ENCODE data around the gene ZNF107. TPM values are rescaled to one million over a fixed set of nuclear protein-coding genes. Genes with fewer than 3 reads are reported as not detected.

Gene ZNF107
- total RNA-seq, 2 donors from 2014 or later = 9.0 to 9.7 TPM

- no peak overlapping the region for H3K27ac ChIP-seq
- H3K4me1 ChIP-seq (replicated peaks) = no peaks in the 10 kb centered on the region
- TF ChIP-seq POLR2A (IDR thresholded peaks at IDR 0.05) = no peak
- TF ChIP-seq CTCF (IDR thresholded peaks at IDR 0.05) = no peak
- no peak for TF ChIP-seq POLR2AphosphoS5 (IDR thresholded peaks at IDR 0.05)
- intact Hi-C loops (cut with DNase I) = no loop called here
- H3K36me3 ChIP-seq = no peaks in the 10 kb centered on the region
- DNase-seq (ENCODE audit: low spot score) = no peak
- no peak overlapping the region for H3K4me3 ChIP-seq
- no peaks in the 10 kb centered on the region for H3K9me3 ChIP-seq
- no peaks in the 10 kb centered on the region for H3K27me3 ChIP-seq (replicated peaks; ENCODE audit: insufficient read depth)
- 93% methylated on average over 4 of the region's 4 CpGs for WGBS
These were observed 23.9 kb upstream of the ZNF107 start for GRCh38 chr7:64642046-64642445.

- intact Hi-C loops (cut with DNase I) = no loop called here
- DNase-seq (ENCODE audit: low spot score) = no peak
- H3K9me3 ChIP-seq = no peaks in the 10 kb centered on the region
- no peak overlapping the region for H3K27ac ChIP-seq
- TF ChIP-seq POLR2AphosphoS5 (IDR thresholded peaks at IDR 0.05) (no peak), POLR2A (IDR thresholded peaks at IDR 0.05) (no peak), CTCF (IDR thresholded peaks at IDR 0.05) (no peak)
- H3K36me3 ChIP-seq = no peaks in the 10 kb centered on the region
- WGBS = 96% methylated on average over 2 of the region's 2 CpGs
- no peak overlapping the region for H3K4me3 ChIP-seq
- H3K27me3 ChIP-seq (replicated peaks; ENCODE audit: insufficient read depth) = no peaks in the 10 kb centered on the region
- H3K4me1 ChIP-seq (replicated peaks) = no peaks in the 10 kb centered on the region
These were observed 23.1 kb upstream of the ZNF107 start for GRCh38 chr7:64642875-64643274.

GRCh38 chr7:64643566-64643965, 22.4 kb upstream of the ZNF107 start:
- DNase-seq (ENCODE audit: low spot score) = no peak
- H3K4me3 ChIP-seq = no peak overlapping the region
- H3K36me3 ChIP-seq = no peaks in the 10 kb centered on the region
- no peaks in the 10 kb centered on the region for H3K9me3 ChIP-seq
- TF ChIP-seq CTCF (IDR thresholded peaks at IDR 0.05) = no peak
- TF ChIP-seq POLR2A (IDR thresholded peaks at IDR 0.05) = no peak
- TF ChIP-seq POLR2AphosphoS5 (IDR thresholded peaks at IDR 0.05) = no peak
- no peaks in the 10 kb centered on the region for H3K27me3 ChIP-seq (replicated peaks; ENCODE audit: insufficient read depth)
- intact Hi-C loops (cut with DNase I) = no loop called here
- no peak overlapping the region for H3K27ac ChIP-seq
- 33% methylated on average over 1 of the region's 1 CpG for WGBS
- no peaks in the 10 kb centered on the region for H3K4me1 ChIP-seq (replicated peaks)

GRCh38 chr7:64651203-64651602, 14.7 kb upstream of the ZNF107 start:
- H3K9me3 ChIP-seq = no peaks in the 10 kb centered on the region
- TF ChIP-seq POLR2A (IDR thresholded peaks at IDR 0.05) (no peak), POLR2AphosphoS5 (IDR thresholded peaks at IDR 0.05) (no peak), CTCF (IDR thresholded peaks at IDR 0.05) (no peak)
- H3K4me1 ChIP-seq (replicated peaks) = no peaks in the 10 kb centered on the region
- DNase-seq (ENCODE audit: low spot score) = no peak
- H3K4me3 ChIP-seq = no peak overlapping the region
- no peaks in the 10 kb centered on the region for H3K27me3 ChIP-seq (replicated peaks; ENCODE audit: insufficient read depth)
- no peaks in the 10 kb centered on the region for H3K36me3 ChIP-seq
- intact Hi-C loops (cut with DNase I) = no loop called here
- 100% methylated on average over 1 of the region's 1 CpG for WGBS
- H3K27ac ChIP-seq = no peak overlapping the region

GRCh38 chr7:64651632-64652165, 14.2 kb upstream of the ZNF107 start:
- Histone ChIP-seq H3K4me3 (no peak overlapping the region), H3K27ac (no peak overlapping the region), H3K4me1 (replicated peaks) (no peaks in the 10 kb centered on the region), H3K9me3 (no peaks in the 10 kb centered on the region), H3K27me3 (replicated peaks; ENCODE audit: insufficient read depth) (no peaks in the 10 kb centered on the region), H3K36me3 (no peaks in the 10 kb centered on the region)
- WGBS = 91% methylated on average over 4 of the region's 4 CpGs
- no peak for TF ChIP-seq POLR2A (IDR thresholded peaks at IDR 0.05)
- no peak for TF ChIP-seq CTCF (IDR thresholded peaks at IDR 0.05)
- no peak for TF ChIP-seq POLR2AphosphoS5 (IDR thresholded peaks at IDR 0.05)
- no peak for DNase-seq (ENCODE audit: low spot score)
- intact Hi-C loops (cut with DNase I) = no loop called here
